ENCODE measurements around the gene NXN.
"Not testable (repeated sequence)": the region's sequence is repeated elsewhere in the genome, so short reads cannot be mapped to it uniquely, and the experiment has no call there.

Gene NXN

DNA sequence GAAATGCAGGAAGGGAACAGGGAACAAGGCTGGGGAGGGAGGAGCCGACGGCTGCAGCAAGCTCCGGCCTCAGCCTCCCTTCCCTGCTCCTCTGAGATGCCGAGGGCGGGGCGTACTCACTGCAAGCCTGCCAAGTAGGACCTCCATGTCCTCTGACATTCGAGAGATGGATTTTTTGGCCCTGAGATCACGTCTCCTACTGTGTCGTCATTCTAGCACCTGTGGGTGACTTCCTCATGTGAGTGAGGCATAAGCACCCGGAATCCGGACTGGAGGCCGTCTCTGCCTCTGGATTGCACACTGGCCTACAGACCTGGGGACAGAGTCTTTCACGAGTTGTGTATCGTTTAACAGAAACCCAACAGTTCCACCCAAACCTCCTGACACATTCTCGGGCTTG, 183.0 kb downstream of the NXN start:
- Histone ChIP-seq H3K4me3 (ENCODE audit: extremely low read depth, insufficient read depth, low read length, poor library complexity, severe bottlenecking) (no peak overlapping the region), H3K9me3 (ENCODE audit: control insufficient read depth, low read length) (no peaks in the 10 kb centered on the region), H3K4me1 (ENCODE audit: control insufficient read depth, insufficient read depth, low read length, poor library complexity, severe bottlenecking) (peaks cover 7% of the 10 kb centered on the region), H3K36me3 (ENCODE audit: control insufficient read depth, insufficient read depth, low read length) (peaks cover 47% of the 10 kb centered on the region), H3K27ac (ENCODE audit: low read depth, low read length, severe bottlenecking) (no peak overlapping the region)
- WGBS, 2 experiments (ENCODE audit: insufficient coverage in 2 of 2) = 96 to 98% methylated on average over 13 of the region's 15 CpGs

- WGBS, 2 experiments (ENCODE audit: insufficient coverage in 2 of 2) = 96 to 97% methylated on average over 9 of the region's 9 CpGs
- peaks cover 7% of the 10 kb centered on the region for H3K4me1 ChIP-seq (ENCODE audit: control insufficient read depth, insufficient read depth, low read length, poor library complexity, severe bottlenecking)
- H3K9me3 ChIP-seq (ENCODE audit: control insufficient read depth, low read length) = no peaks in the 10 kb centered on the region
- H3K36me3 ChIP-seq (ENCODE audit: control insufficient read depth, insufficient read depth, low read length) = peaks cover 49% of the 10 kb centered on the region
- H3K4me3 ChIP-seq (ENCODE audit: extremely low read depth, insufficient read depth, low read length, poor library complexity, severe bottlenecking) = no peak overlapping the region
- no peak overlapping the region for H3K27ac ChIP-seq (ENCODE audit: low read depth, low read length, severe bottlenecking)
Measured at GRCh38 chr17:795721-796120, 183.9 kb downstream of the NXN start.

- H3K4me1 ChIP-seq (ENCODE audit: control insufficient read depth, insufficient read depth, low read length, poor library complexity, severe bottlenecking) = peaks cover 7% of the 10 kb centered on the region
- no peaks in the 10 kb centered on the region for H3K9me3 ChIP-seq (ENCODE audit: control insufficient read depth, low read length)
- peaks cover 45% of the 10 kb centered on the region for H3K36me3 ChIP-seq (ENCODE audit: control insufficient read depth, insufficient read depth, low read length)
- H3K27ac ChIP-seq (ENCODE audit: low read depth, low read length, severe bottlenecking) = peak overlapping the region; percentile 2
- H3K4me3 ChIP-seq (ENCODE audit: extremely low read depth, insufficient read depth, low read length, poor library complexity, severe bottlenecking) = no peak overlapping the region
- WGBS, 2 experiments (ENCODE audit: insufficient coverage in 2 of 2) = 89 to 95% methylated on average over 13 of the region's 14 CpGs
Measured at GRCh38 chr17:795276-795675, 184.3 kb downstream of the NXN start.

GRCh38 chr17:794876-795275, 184.7 kb downstream of the NXN start:
- H3K4me3 ChIP-seq (ENCODE audit: extremely low read depth, insufficient read depth, low read length, poor library complexity, severe bottlenecking) = no peak overlapping the region
- peaks cover 45% of the 10 kb centered on the region for H3K36me3 ChIP-seq (ENCODE audit: control insufficient read depth, insufficient read depth, low read length)
- 46 to 61% methylated on average over 11 of the region's 18 CpGs for WGBS, 2 experiments (ENCODE audit: insufficient coverage in 2 of 2)
- no peaks in the 10 kb centered on the region for H3K9me3 ChIP-seq (ENCODE audit: control insufficient read depth, low read length)
- H3K4me1 ChIP-seq (ENCODE audit: control insufficient read depth, insufficient read depth, low read length, poor library complexity, severe bottlenecking) = peaks cover 9% of the 10 kb centered on the region
- peak overlapping the region; percentile 2 for H3K27ac ChIP-seq (ENCODE audit: low read depth, low read length, severe bottlenecking)

- peak overlapping the region; percentile 55 for H3K27ac ChIP-seq (ENCODE audit: low read depth, low read length, severe bottlenecking)
- H3K36me3 ChIP-seq (ENCODE audit: control insufficient read depth, insufficient read depth, low read length) = peaks cover 55% of the 10 kb centered on the region
- no peak overlapping the region for H3K4me3 ChIP-seq (ENCODE audit: extremely low read depth, insufficient read depth, low read length, poor library complexity, severe bottlenecking)
- peaks cover 16% of the 10 kb centered on the region for H3K4me1 ChIP-seq (ENCODE audit: control insufficient read depth, insufficient read depth, low read length, poor library complexity, severe bottlenecking)
- WGBS, 2 experiments (ENCODE audit: insufficient coverage in 2 of 2) = 91% methylated on average over 7 to 8 of the region's 9 CpGs
- H3K9me3 ChIP-seq (ENCODE audit: control insufficient read depth, low read length) = no peaks in the 10 kb centered on the region
Measured at GRCh38 chr17:792277-792676, 187.3 kb downstream of the NXN start.

DNA sequence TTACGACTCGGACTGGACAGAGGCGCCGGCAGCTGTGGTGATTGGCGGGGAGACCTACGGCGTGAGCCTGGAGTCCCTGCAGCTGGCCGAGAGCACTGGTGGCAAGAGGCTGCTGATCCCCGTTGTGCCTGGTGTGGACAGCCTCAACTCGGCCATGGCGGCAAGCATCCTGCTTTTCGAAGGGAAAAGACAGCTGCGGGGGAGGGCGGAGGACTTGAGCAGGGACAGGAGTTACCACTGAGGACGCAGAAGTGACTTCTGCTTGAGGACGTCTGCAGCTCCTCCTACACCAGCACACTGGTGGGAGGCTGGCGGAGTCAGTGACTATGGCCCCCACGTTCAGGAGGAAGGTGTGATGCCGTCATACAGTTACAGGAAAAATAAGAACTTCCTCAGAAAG, 187.7 kb downstream of the NXN start:
- H3K4me3 ChIP-seq (ENCODE audit: extremely low read depth, insufficient read depth, low read length, poor library complexity, severe bottlenecking) = no peak overlapping the region
- no peaks in the 10 kb centered on the region for H3K9me3 ChIP-seq (ENCODE audit: control insufficient read depth, low read length)
- 90 to 97% methylated on average over 18 to 19 of the region's 19 CpGs for WGBS, 2 experiments (ENCODE audit: insufficient coverage in 2 of 2)
- H3K36me3 ChIP-seq (ENCODE audit: control insufficient read depth, insufficient read depth, low read length) = peaks cover 50% of the 10 kb centered on the region
- H3K4me1 ChIP-seq (ENCODE audit: control insufficient read depth, insufficient read depth, low read length, poor library complexity, severe bottlenecking) = peaks cover 16% of the 10 kb centered on the region
- peak overlapping the region; percentile 55 for H3K27ac ChIP-seq (ENCODE audit: low read depth, low read length, severe bottlenecking)

- peaks cover 46% of the 10 kb centered on the region for H3K36me3 ChIP-seq (ENCODE audit: control insufficient read depth, insufficient read depth, low read length)
- peaks cover 16% of the 10 kb centered on the region for H3K4me1 ChIP-seq (ENCODE audit: control insufficient read depth, insufficient read depth, low read length, poor library complexity, severe bottlenecking)
- H3K9me3 ChIP-seq (ENCODE audit: control insufficient read depth, low read length); H3K27ac ChIP-seq (ENCODE audit: low read depth, low read length, severe bottlenecking); H3K4me3 ChIP-seq (ENCODE audit: extremely low read depth, insufficient read depth, low read length, poor library complexity, severe bottlenecking): not testable (repeated sequence)
- 96 to 100% methylated on average over 4 to 5 of the region's 12 CpGs for WGBS, 2 experiments (ENCODE audit: insufficient coverage in 2 of 2)
Measured at GRCh38 chr17:790874-791247, 188.7 kb downstream of the NXN start.

- H3K36me3 ChIP-seq (ENCODE audit: control insufficient read depth, insufficient read depth, low read length) = peaks cover 51% of the 10 kb centered on the region
- peaks cover 16% of the 10 kb centered on the region for H3K4me1 ChIP-seq (ENCODE audit: control insufficient read depth, insufficient read depth, low read length, poor library complexity, severe bottlenecking)
- WGBS, 2 experiments (ENCODE audit: insufficient coverage in 2 of 2) = 79 to 85% methylated on average over 20 to 24 of the region's 38 CpGs
- not testable (repeated sequence) for H3K9me3 ChIP-seq (ENCODE audit: control insufficient read depth, low read length); H3K4me3 ChIP-seq (ENCODE audit: extremely low read depth, insufficient read depth, low read length, poor library complexity, severe bottlenecking)
- H3K27ac ChIP-seq (ENCODE audit: low read depth, low read length, severe bottlenecking) = peak overlapping the region; percentile 53
Measured at GRCh38 chr17:789931-790873, 189.4 kb downstream of the NXN start.

DNA sequence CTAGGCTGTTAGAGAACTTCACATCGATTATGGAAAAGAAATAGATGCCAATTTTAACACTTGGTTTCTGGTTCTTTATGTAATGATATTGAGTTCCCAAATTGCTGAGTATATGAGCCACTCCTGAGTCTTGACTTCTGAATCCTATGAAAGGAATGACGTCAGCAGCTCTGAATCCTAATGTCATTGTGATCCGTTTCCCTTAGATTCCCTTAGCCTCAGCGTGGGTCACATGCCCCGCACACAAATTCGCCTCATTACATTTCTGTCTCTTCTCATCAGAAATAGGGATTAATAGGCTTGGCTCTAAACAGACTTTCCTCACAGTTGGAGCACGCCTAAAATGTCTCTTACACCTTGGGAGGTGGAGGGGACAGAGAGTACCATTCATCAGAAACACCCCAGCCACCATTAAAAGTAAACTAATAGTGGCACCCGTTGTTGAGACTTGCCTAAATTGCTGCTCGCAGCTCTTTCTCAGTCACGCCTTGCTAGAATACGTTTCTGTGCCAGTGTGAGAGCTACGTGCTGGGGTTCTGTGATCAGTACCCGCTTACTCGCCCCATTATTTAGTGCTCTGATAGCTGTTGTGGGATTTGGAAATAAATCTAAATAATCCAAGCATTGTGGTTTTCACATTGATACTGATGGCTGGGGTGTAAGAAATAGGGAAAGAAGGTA, 190.3 kb downstream of the NXN start:
- Histone ChIP-seq H3K9me3 (ENCODE audit: control insufficient read depth, low read length) (no peaks in the 10 kb centered on the region), H3K4me1 (ENCODE audit: control insufficient read depth, insufficient read depth, low read length, poor library complexity, severe bottlenecking) (peaks cover 16% of the 10 kb centered on the region), H3K27ac (ENCODE audit: low read depth, low read length, severe bottlenecking) (peak overlapping the region; percentile 53), H3K4me3 (ENCODE audit: extremely low read depth, insufficient read depth, low read length, poor library complexity, severe bottlenecking) (no peak overlapping the region), H3K36me3 (ENCODE audit: control insufficient read depth, insufficient read depth, low read length) (peaks cover 55% of the 10 kb centered on the region)
- 90 to 96% methylated on average over 9 to 11 of the region's 14 CpGs for WGBS, 2 experiments (ENCODE audit: insufficient coverage in 2 of 2)

DNA sequence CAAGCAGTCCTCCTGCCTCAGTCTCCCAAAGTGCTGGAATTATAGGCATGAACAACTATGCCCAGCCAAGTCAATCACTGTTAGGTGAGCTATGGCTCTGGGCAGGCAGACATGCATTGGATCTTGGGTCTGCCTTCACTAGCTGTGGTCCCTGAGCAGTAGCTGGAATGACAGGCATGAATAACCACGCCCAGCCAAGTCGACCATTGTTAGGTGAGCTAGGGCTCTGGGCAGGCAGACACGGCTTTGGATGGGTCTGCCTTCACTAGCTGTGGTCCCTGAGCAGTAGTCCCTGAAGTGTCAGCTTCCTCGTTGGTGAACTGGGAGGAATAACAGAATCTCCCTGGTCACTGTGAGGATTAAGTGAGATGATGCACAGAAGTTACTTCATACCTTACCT, 191.0 kb downstream of the NXN start:
- 70 to 100% methylated on average over 2 to 4 of the region's 4 CpGs for WGBS, 2 experiments (ENCODE audit: insufficient coverage in 2 of 2)
- H3K4me3 ChIP-seq (ENCODE audit: extremely low read depth, insufficient read depth, low read length, poor library complexity, severe bottlenecking) = no peak overlapping the region
- H3K9me3 ChIP-seq (ENCODE audit: control insufficient read depth, low read length) = no peaks in the 10 kb centered on the region
- no peak overlapping the region for H3K27ac ChIP-seq (ENCODE audit: low read depth, low read length, severe bottlenecking)
- H3K36me3 ChIP-seq (ENCODE audit: control insufficient read depth, insufficient read depth, low read length) = peaks cover 56% of the 10 kb centered on the region
- H3K4me1 ChIP-seq (ENCODE audit: control insufficient read depth, insufficient read depth, low read length, poor library complexity, severe bottlenecking) = peaks cover 18% of the 10 kb centered on the region

Data from mesodermal cell (in vitro differentiated cells).